Measurements from ENCODE around the gene CLEC2A.
"Not testable (repeated sequence)": the region's sequence is repeated elsewhere in the genome, so short reads cannot be mapped to it uniquely, and the experiment has no call there.

GRCh38 chr12:9974731-9975130, 42.6 kb upstream of the CLEC2A start:
- TF ChIP-seq CTCF, POLR2A (IDR thresholded peaks at IDR 0.05): not testable (repeated sequence)
